Hepatocyte (in vitro differentiated cells): ENCODE results near the gene TCEA2. TPM values are rescaled to one million over a fixed set of nuclear protein-coding genes. Genes with fewer than 3 reads are reported as not detected.

Experiments used
- DNase-seq: peaks from one replicate; pipeline ENCODE4 v3.0.0-alpha.2; 2016; ENCODE audit warnings: low spot score
- H2AFZ ChIP-seq: fragments of 200-600 bp; sonication (generic); 2 replicates; pipeline ENCODE4 v1.6.0; 2016; ENCODE audit warnings: antibody characterized with exemption, mild to moderate bottlenecking
- H3K27ac ChIP-seq: fragments of 200-600 bp; sonication (generic); 2 replicates; pipeline ENCODE4 v1.5.1; 2016; ENCODE audit warnings: mild to moderate bottlenecking
- H3K27me3 ChIP-seq: fragments of 200-600 bp; sonication (generic); 2 replicates; pipeline ENCODE4 v1.6.1; 2016
- H3K36me3 ChIP-seq: fragments of 200-600 bp; sonication (generic); replicated peaks from 2 replicates; pipeline ENCODE4 v1.5.1; 2016; ENCODE audit warnings: low read depth; ENCODE audit not compliant: insufficient read depth
- H3K4me1 ChIP-seq: fragments of 200-600 bp; sonication (generic); 2 replicates; pipeline ENCODE4 v1.5.1; 2016; ENCODE audit warnings: mild to moderate bottlenecking, moderate library complexity; ENCODE audit not compliant: insufficient read depth
- H3K4me2 ChIP-seq: fragments of 200-600 bp; sonication (generic); 2 replicates; pipeline ENCODE4 v1.6.0; 2016
- H3K4me3 ChIP-seq: fragments of 200-600 bp; sonication (generic); 2 replicates; pipeline ENCODE4 v1.5.1; 2016; ENCODE audit warnings: mild to moderate bottlenecking
- H3K79me2 ChIP-seq: fragments of 200-600 bp; sonication (generic); 2 replicates; pipeline ENCODE4 v1.6.0; 2017; ENCODE audit warnings: mild to moderate bottlenecking
- H3K9me2 ChIP-seq: fragments of 200-600 bp; sonication (generic); replicated peaks from 2 replicates; pipeline ENCODE4 v1.6.0; 2017; ENCODE audit warnings: mild to moderate bottlenecking; ENCODE audit not compliant: insufficient read depth
- H3K9me3 ChIP-seq: fragments of 200-600 bp; sonication (generic); 2 replicates; pipeline ENCODE4 v1.5.1; 2016; ENCODE audit warnings: low read depth, mild to moderate bottlenecking
- H4K20me1 ChIP-seq: fragments of 200-600 bp; sonication (generic); 2 replicates; pipeline ENCODE4 v1.6.0; 2016; ENCODE audit warnings: mild to moderate bottlenecking; ENCODE audit not compliant: insufficient read depth, poor library complexity, severe bottlenecking
- CTCF ChIP-seq: fragments of 200-600 bp; sonication (generic); IDR thresholded peaks from 2 replicates; pipeline ENCODE4 v1.5.1; 2016; ENCODE audit warnings: antibody characterized with exemption, mild to moderate bottlenecking; ENCODE audit not compliant: poor library complexity
- EZH2 ChIP-seq: fragments of 200-600 bp; sonication (generic); IDR thresholded peaks from 2 replicates; pipeline ENCODE4 v1.6.1; 2016; ENCODE audit warnings: antibody characterized with exemption, mild to moderate bottlenecking, borderline replicate concordance
- EZH2phosphoT487 ChIP-seq: fragments of 200-600 bp; sonication (generic); IDR thresholded peaks from one replicate; pipeline ENCODE4 v1.6.1; 2018; ENCODE audit warnings: antibody characterized with exemption, mild to moderate bottlenecking, low read depth, moderate library complexity; ENCODE audit not compliant: unreplicated experiment, severe bottlenecking
- WGBS: methylation state at CpG from one replicate; pipeline ENCODE4 v1.1.6; 2016; ENCODE audit warnings: low lambda C conversion rate; ENCODE audit errors: missing lambda C conversion rate; 5-methylcytosine and 5-hydroxymethylcytosine counted together
- polyA plus RNA-seq: library from polyadenylated mRNA; unstranded; fragments of >200 nt; fragmentation: Nextera tagmentation; extraction: Ambion mirVana; gene quantifications from 2 replicates; pipeline ENCODE4 v1.2.1, GENCODE V29; 2016
- total RNA-seq: library from RNA; depleted of rRNA; stranded (reverse); fragments of >200 nt; gene quantifications from 2 replicates; pipeline ENCODE4 v1.2.3, GENCODE V29; 2014

Gene TCEA2
- total and polyA plus RNA-seq, 2 experiments from 2014 or later: 26.0 to 74.2 TPM

- Histone ChIP-seq H3K4me1 (peaks cover 18% of the 10 kb centered on the region), H3K9me2 (no peaks in the 10 kb centered on the region), H3K4me3 (no peak overlapping the region), H3K27ac (no peak overlapping the region), H3K9me3 (no peaks in the 10 kb centered on the region), H3K27me3 (peaks cover 60% of the 10 kb centered on the region), H3K36me3 (no peaks in the 10 kb centered on the region), H3K4me2 (no peak overlapping the region), H2AFZ (no peak overlapping the region), H4K20me1 (no peaks in the 10 kb centered on the region), H3K79me2 (no peaks in the 10 kb centered on the region)
- 81% methylated on average over 14 of the region's 14 CpGs for WGBS
- TF ChIP-seq EZH2phosphoT487: no peak
- no peak for TF ChIP-seq EZH2
- no peak for TF ChIP-seq CTCF
- peak; percentile 56 for DNase-seq
These were observed 18.3 kb upstream of the TCEA2 start for GRCh38 chr20:64044484-64045247.

- H2AFZ ChIP-seq: no peak overlapping the region
- peaks cover 61% of the 10 kb centered on the region for H3K27me3 ChIP-seq
- no peak overlapping the region for H3K27ac ChIP-seq
- H4K20me1 ChIP-seq: no peaks in the 10 kb centered on the region
- no peaks in the 10 kb centered on the region for H3K9me2 ChIP-seq
- no peaks in the 10 kb centered on the region for H3K9me3 ChIP-seq
- H3K79me2 ChIP-seq: no peaks in the 10 kb centered on the region
- no peak for TF ChIP-seq EZH2
- TF ChIP-seq EZH2phosphoT487: no peak
- no peak for TF ChIP-seq CTCF
- 77% methylated on average over 11 of the region's 11 CpGs for WGBS
- no peak overlapping the region for H3K4me2 ChIP-seq
- H3K4me1 ChIP-seq: peaks cover 25% of the 10 kb centered on the region
- no peak overlapping the region for H3K4me3 ChIP-seq
- DNase-seq: no peak
- no peaks in the 10 kb centered on the region for H3K36me3 ChIP-seq
These were observed 17.5 kb upstream of the TCEA2 start for GRCh38 chr20:64045346-64046011.

GRCh38 chr20:64047046-64047389 lies 16.0 kb upstream of the TCEA2 start:
- Histone ChIP-seq H3K27me3 (peaks cover 54% of the 10 kb centered on the region), H3K4me2 (no peak overlapping the region), H3K4me3 (no peak overlapping the region), H2AFZ (no peak overlapping the region), H3K36me3 (no peaks in the 10 kb centered on the region), H3K4me1 (peaks cover 16% of the 10 kb centered on the region), H3K9me3 (no peaks in the 10 kb centered on the region), H3K27ac (no peak overlapping the region), H3K9me2 (no peaks in the 10 kb centered on the region), H4K20me1 (no peaks in the 10 kb centered on the region), H3K79me2 (no peaks in the 10 kb centered on the region)
- DNase-seq: no peak
- WGBS: 87% methylated on average over 6 of the region's 8 CpGs
- no peak for TF ChIP-seq CTCF
- no peak for TF ChIP-seq EZH2
- TF ChIP-seq EZH2phosphoT487: no peak
